Neural progenitor cell (in vitro differentiated cells): Measurements from ENCODE around the gene ASTN2. TPM values are rescaled to one million over a fixed set of nuclear protein-coding genes. Genes with fewer than 3 reads are reported as not detected.
"Not testable (repeated sequence)": the region's sequence is repeated elsewhere in the genome, so short reads cannot be mapped to it uniquely, and the experiment has no call there.

ENCODE experiments used
- DNase-seq: peaks from one replicate; pipeline ENCODE4 v3.0.0-alpha.2; 2016; ENCODE audit warnings: low spot score
- H2AFZ ChIP-seq: fragments of 200-600 bp; sonication (generic); replicated peaks from 2 replicates; pipeline ENCODE4 v1.6.1; 2016; ENCODE audit warnings: antibody characterized with exemption
- H3F3A ChIP-seq: fragments of 200-600 bp; sonication (generic); 2 replicates; pipeline ENCODE4 v1.6.1; 2016; ENCODE audit warnings: antibody characterized with exemption, low read depth
- H3K27ac ChIP-seq: fragments of 200-600 bp; sonication (generic); 2 replicates; pipeline ENCODE4 v1.5.1; 2016; ENCODE audit warnings: mild to moderate bottlenecking
- H3K27me3 ChIP-seq: fragments of 200-600 bp; sonication (generic); 2 replicates; pipeline ENCODE4 v1.6.1; 2016; ENCODE audit warnings: mild to moderate bottlenecking, moderate library complexity
- H3K36me3 ChIP-seq: fragments of 200-600 bp; sonication (generic); 2 replicates; pipeline ENCODE4 v1.5.1; 2016
- H3K4me1 ChIP-seq: fragments of 200-600 bp; sonication (generic); 2 replicates; pipeline ENCODE4 v1.6.1; 2016; ENCODE audit warnings: mixed run types
- H3K4me2 ChIP-seq: fragments of 200-600 bp; sonication (generic); 2 replicates; pipeline ENCODE4 v1.6.1; 2016
- H3K4me3 ChIP-seq: fragments of 200-600 bp; sonication (generic); 2 replicates; pipeline ENCODE4 v1.5.1; 2016
- H3K79me2 ChIP-seq: fragments of 200-600 bp; sonication (generic); 2 replicates; pipeline ENCODE4 v1.6.1; 2016; ENCODE audit warnings: low read depth
- H3K9ac ChIP-seq: fragments of 200-600 bp; sonication (generic); 2 replicates; pipeline ENCODE4 v1.6.1; 2016
- H3K9me3 ChIP-seq: fragments of 200-600 bp; sonication (generic); 2 replicates; pipeline ENCODE4 v1.5.1; 2016; ENCODE audit warnings: low read depth
- H4K20me1 ChIP-seq: fragments of 200-600 bp; sonication (generic); 2 replicates; pipeline ENCODE4 v1.6.1; 2016; ENCODE audit warnings: low read depth
- H3K27ac Mint-ChIP-seq: 3 replicates; pipeline ENCODE4 v1.8.0; 2021; ENCODE audit warnings: mixed read lengths
- H3K27me3 Mint-ChIP-seq: 2 replicates; pipeline ENCODE4 v1.8.0; 2022; ENCODE audit warnings: low read depth, mild to moderate bottlenecking, inconsistent platforms, moderate library complexity, mixed read lengths; ENCODE audit not compliant: insufficient read depth
- H3K36me3 Mint-ChIP-seq: 3 replicates; pipeline ENCODE4 v1.8.0; 2021; ENCODE audit warnings: mixed read lengths
- H3K4me1 Mint-ChIP-seq: 3 replicates; pipeline ENCODE4 v1.8.0; 2021; ENCODE audit warnings: mixed read lengths
- H3K4me3 Mint-ChIP-seq: 3 replicates; pipeline ENCODE4 v1.8.0; 2021; ENCODE audit warnings: mild to moderate bottlenecking, moderate library complexity, mixed read lengths
- H3K9me3 Mint-ChIP-seq: 3 replicates; pipeline ENCODE4 v1.8.0; 2020; ENCODE audit warnings: mixed read lengths
- CTCF ChIP-seq: fragments of 200-600 bp; sonication (generic); IDR thresholded peaks from 2 replicates; pipeline ENCODE4 v1.5.1; 2017; ENCODE audit warnings: antibody characterized with exemption, mild to moderate bottlenecking
- EZH2 ChIP-seq: fragments of 200-600 bp; sonication (generic); IDR thresholded peaks from 2 replicates; pipeline ENCODE4 v1.6.1; 2017; ENCODE audit warnings: antibody characterized with exemption, mild to moderate bottlenecking, moderate library complexity
- EZH2phosphoT487 ChIP-seq: fragments of 200-600 bp; sonication (generic); IDR thresholded peaks from 2 replicates; pipeline ENCODE4 v1.6.1; 2017; ENCODE audit warnings: antibody characterized with exemption
- total RNA-seq: library from RNA; depleted of rRNA; stranded (reverse); fragments of >200 nt; gene quantifications from 2 replicates; pipeline ENCODE4 v1.2.3, GENCODE V29; 2015; ENCODE audit warnings: low replicate concordance

Gene ASTN2
- total RNA-seq, 1 donor from 2014 or later, result 8.0 TPM

- H3K36me3 ChIP-seq, result no peaks in the 10 kb centered on the region
- no peak overlapping the region for H3K27ac ChIP-seq
- no peak overlapping the region for H3K27ac Mint-ChIP-seq
- H3K9me3 Mint-ChIP-seq, result no peaks in the 10 kb centered on the region
- H4K20me1 ChIP-seq, result no peaks in the 10 kb centered on the region
- H3K4me1 Mint-ChIP-seq, result peaks cover 3% of the 10 kb centered on the region
- no peak overlapping the region for H3K4me3 ChIP-seq
- H3K79me2 ChIP-seq, result no peaks in the 10 kb centered on the region
- no peak overlapping the region for H3K9ac ChIP-seq
- no peaks in the 10 kb centered on the region for H3K27me3 ChIP-seq
- peaks cover 9% of the 10 kb centered on the region for H3K4me1 ChIP-seq
- no peak overlapping the region for H2AFZ ChIP-seq
- no peak overlapping the region for H3K4me3 Mint-ChIP-seq
- H3K27me3 Mint-ChIP-seq, result no peaks in the 10 kb centered on the region
- H3K9me3 ChIP-seq, result no peaks in the 10 kb centered on the region
- no peak overlapping the region for H3K4me2 ChIP-seq
- DNase-seq, result no peak
- no peak for TF ChIP-seq CTCF
- no peak for TF ChIP-seq EZH2
- TF ChIP-seq EZH2phosphoT487, result no peak
- no peaks in the 10 kb centered on the region for H3K36me3 Mint-ChIP-seq
- H3F3A ChIP-seq, result peaks cover 2% of the 10 kb centered on the region
These were observed 341.8 kb downstream of the ASTN2 start for GRCh38 chr9:117073071-117073470.

DNA sequence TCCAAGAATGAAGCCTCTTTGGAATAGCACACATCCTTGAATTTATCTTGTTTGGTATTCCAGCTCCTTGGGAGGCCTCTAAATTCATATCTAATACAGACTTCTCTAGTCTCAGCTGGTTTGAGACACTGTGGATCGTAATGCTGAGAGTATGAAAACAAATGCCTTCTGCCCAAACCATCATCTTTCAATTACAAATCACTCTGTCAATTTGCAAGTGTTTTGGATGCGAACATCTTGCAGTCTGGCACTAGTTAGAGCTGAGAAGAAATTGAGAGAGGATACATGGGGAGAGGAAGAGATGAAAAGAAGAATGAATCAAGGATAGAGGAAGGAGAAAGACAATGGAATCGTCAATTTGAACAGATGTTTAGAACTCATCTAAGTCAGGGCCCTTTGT, 342.6 kb downstream of the ASTN2 start:
- H3K4me1 ChIP-seq, result peaks cover 9% of the 10 kb centered on the region
- H3K4me2 ChIP-seq, result peak overlapping the region; percentile 57
- H3K4me3 ChIP-seq, result no peak overlapping the region
- H3F3A ChIP-seq, result peaks cover 2% of the 10 kb centered on the region
- no peaks in the 10 kb centered on the region for H3K9me3 Mint-ChIP-seq
- H3K36me3 ChIP-seq, result no peaks in the 10 kb centered on the region
- no peaks in the 10 kb centered on the region for H3K36me3 Mint-ChIP-seq
- H3K79me2 ChIP-seq, result no peaks in the 10 kb centered on the region
- no peak for TF ChIP-seq EZH2
- no peak for TF ChIP-seq CTCF
- no peak for TF ChIP-seq EZH2phosphoT487
- H3K4me3 Mint-ChIP-seq, result no peak overlapping the region
- no peak overlapping the region for H3K27ac Mint-ChIP-seq
- H3K27me3 Mint-ChIP-seq, result no peaks in the 10 kb centered on the region
- H3K27me3 ChIP-seq, result no peaks in the 10 kb centered on the region
- no peaks in the 10 kb centered on the region for H4K20me1 ChIP-seq
- no peak for DNase-seq
- H3K4me1 Mint-ChIP-seq, result peaks cover 3% of the 10 kb centered on the region
- no peaks in the 10 kb centered on the region for H3K9me3 ChIP-seq
- no peak overlapping the region for H2AFZ ChIP-seq
- no peak overlapping the region for H3K27ac ChIP-seq
- H3K9ac ChIP-seq, result no peak overlapping the region

DNA sequence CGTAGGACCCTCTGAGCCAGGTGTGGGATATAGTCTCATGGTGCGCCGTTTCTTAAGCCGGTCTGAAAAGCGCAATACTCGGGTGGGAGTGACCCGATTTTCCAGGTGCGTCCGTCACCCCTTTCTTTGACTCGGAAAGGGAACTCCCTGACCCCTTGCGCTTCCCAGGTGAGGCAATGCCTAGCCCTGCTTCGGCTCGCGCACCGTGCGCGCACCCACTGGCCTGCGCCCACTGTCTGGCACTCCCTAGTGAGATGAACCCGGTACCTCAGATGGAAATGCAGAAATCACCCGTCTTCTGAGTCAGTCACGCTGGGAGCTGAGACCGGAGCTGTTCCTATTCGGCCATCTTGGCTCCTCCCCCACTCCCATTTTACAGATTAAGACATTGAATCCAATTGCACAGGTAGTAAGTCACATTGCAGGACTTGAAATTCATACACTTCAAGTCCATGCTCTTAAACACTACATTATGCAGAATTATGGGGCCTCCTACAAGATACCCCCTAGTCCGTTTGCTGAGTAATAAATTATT, 343.1 kb downstream of the ASTN2 start:
- H3K9me3 ChIP-seq, H3K79me2 ChIP-seq, H3F3A ChIP-seq, H3K36me3 Mint-ChIP-seq, H3K27ac Mint-ChIP-seq, H3K27me3 Mint-ChIP-seq, H3K9me3 Mint-ChIP-seq, H3K4me3 Mint-ChIP-seq, H3K36me3 ChIP-seq, H3K27ac ChIP-seq, DNase-seq, H3K4me1 Mint-ChIP-seq, H3K9ac ChIP-seq, H3K27me3 ChIP-seq, H4K20me1 ChIP-seq, H3K4me1 ChIP-seq: not testable (repeated sequence)
- peak overlapping the region; percentile 57 for H3K4me2 ChIP-seq
- peak overlapping the region; percentile 34 for H2AFZ ChIP-seq
- peak overlapping the region; percentile 27 for H3K4me3 ChIP-seq

GRCh38 chr9:117063721-117064471, 351.0 kb downstream of the ASTN2 start:
- Histone ChIP-seq H3K27ac (no peak overlapping the region), H2AFZ (no peak overlapping the region), H3K27me3 (no peaks in the 10 kb centered on the region), H3K9me3 (no peaks in the 10 kb centered on the region), H3K9ac (no peak overlapping the region), H3K79me2 (no peaks in the 10 kb centered on the region), H4K20me1 (no peaks in the 10 kb centered on the region), H3F3A (no peaks in the 10 kb centered on the region), H3K4me1 (no peaks in the 10 kb centered on the region), H3K4me3 (no peak overlapping the region), H3K36me3 (no peaks in the 10 kb centered on the region), H3K4me2 (no peak overlapping the region)
- Mint-ChIP-seq H3K4me1 (no peaks in the 10 kb centered on the region), H3K9me3 (no peaks in the 10 kb centered on the region), H3K4me3 (no peak overlapping the region), H3K27ac (no peak overlapping the region), H3K36me3 (no peaks in the 10 kb centered on the region), H3K27me3 (peaks cover 5% of the 10 kb centered on the region)
- DNase-seq, result no peak
- no peak for TF ChIP-seq CTCF
- no peak for TF ChIP-seq EZH2
- no peak for TF ChIP-seq EZH2phosphoT487
